Heart left ventricle (tissue), 16 donors: Measurements from ENCODE around the gene NAB2. TPM values are rescaled to one million over a fixed set of nuclear protein-coding genes. Genes with fewer than 3 reads are reported as not detected.

Experiments
- ATAC-seq, 4 donors: fragments of 200-7000 bp; cut with Tn5 transposase; one replicate each; pipeline ENCODE4 v1.9.1; 2020 to 2022; ENCODE audit warnings: moderate library complexity in 4 of 4, mild to moderate bottlenecking in 3 of 4, moderate number of reproducible peaks in 1 of 4
- DNase-seq, 5 donors: peaks; one replicate each; pipeline ENCODE4 v3.0.0-alpha.2; 2020
- H3K27ac ChIP-seq, 12 donors: fragments of 200-600 bp; sonication (generic) in 4 of 12; one replicate each; pipeline versions ENCODE4 v1.5.0 to v1.8.0; 2016 to 2022; ENCODE audit warnings: mild to moderate bottlenecking in 2 of 12
- H3K27me3 ChIP-seq, 9 donors: fragments of 200-600 bp; sonication (generic) in 2 of 9; one replicate each; pipeline versions ENCODE4 v1.5.1 to v1.8.0; 2016 to 2022; ENCODE audit warnings: mild to moderate bottlenecking in 3 of 9
- H3K36me3 ChIP-seq, 9 donors: fragments of 200-600 bp; sonication (generic) in 2 of 9; one replicate each; pipeline versions ENCODE4 v1.5.0 to v1.8.0; 2018 to 2022; ENCODE audit warnings: mild to moderate bottlenecking in 2 of 9
- H3K4me1 ChIP-seq, 12 donors: fragments of 200-600 bp; sonication (generic) in 4 of 12; one replicate each; pipeline versions ENCODE4 v1.5.0 to v1.8.0; 2016 to 2022; ENCODE audit warnings: mild to moderate bottlenecking in 3 of 12
- H3K4me3 ChIP-seq, 12 donors: fragments of 200-600 bp; sonication (generic) in 4 of 12; one replicate each; pipeline versions ENCODE4 v1.5.0 to v1.8.0; 2017 to 2022; ENCODE audit warnings: mild to moderate bottlenecking in 9 of 12, moderate library complexity in 4 of 12
- H3K9me3 ChIP-seq, 12 donors: fragments of 200-600 bp; sonication (generic) in 4 of 12; one replicate each; pipeline versions ENCODE4 v1.5.0 to v1.8.0; 2016 to 2022; ENCODE audit warnings: mild to moderate bottlenecking in 1 of 12
- CTCF ChIP-seq, 12 donors: fragments of 200-600 bp; sonication (generic) in 4 of 12; IDR thresholded peaks; one replicate each; pipeline versions ENCODE4 v1.5.0 to v1.8.0; 2018 to 2022; ENCODE audit warnings: antibody characterized with exemption in 12 of 12, mild to moderate bottlenecking in 5 of 12
- POLR2A ChIP-seq, 2 donors: fragments of 450-650 bp; IDR thresholded peaks; one replicate each; pipeline ENCODE4 v1.6.1; 2017; ENCODE audit warnings: antibody characterized with exemption in 2 of 2, mild to moderate bottlenecking in 2 of 2, moderate library complexity in 2 of 2
- WGBS, 4 donors: extraction: QIAGEN DNeasy Blood & Tissue Kit in 2 of 4; methylation state at CpG; one replicate each; pipeline versions ENCODE4 v1.1.5 to v1.1.7; 2013 to 2018; 5-methylcytosine and 5-hydroxymethylcytosine counted together
- intact Hi-C, 10 donors: fragments of 100-400 bp; cut with DNase I; formaldehyde crosslinking; loops; one replicate each; pipeline versions ENCODE4 v1.11.1 to v1.14.2; 2022
- polyA plus RNA-seq, 2 donors: library from polyadenylated mRNA; stranded (reverse); fragments of 200-250 nt; gene quantifications; one replicate each; pipeline ENCODE4 v1.2.3, GENCODE V29; 2013
- total RNA-seq, 9 donors: library from RNA; depleted of rRNA in 2 of 9; stranded (reverse); fragments of >200 nt in 2 of 9; fragmentation: NEBNext Ultra II Directional in 3 of 9; extraction: Animal tissue kit (Norgen Biotek cat#: 25700) in 3 of 9; gene quantifications; one replicate each; pipeline versions ENCODE4 v1.1.0 to v1.2.4, GENCODE V29; 2016 to 2023
- donor health status: ischemic (EF 13 %, LVEDD 7.1; RV severe dilation, severe dysfunction).
- donor health status: healthy with polysubstance abuse.
- donor health status: DM: no; HTN: yes; CAD: no.
- donor health status: DM: no; HTN: no; CAD: no.
- donor health status: ischemic (EF 25% LVEDD 6.9; RV normal size, moderate dysfunction).
- donor health status: ischemic (EF 25% LVEDD 5.7; RV mildly dilated, moderate dysfunction).
- donor health status: healthy.
- donor health status: DM: yes; HTN: yes; CAD: no.
- donor health status: ischemic (EF 35%, LVEDD 5.7; RV mildly dilated, moderate dysfunction).
- donor health status: nonischemic (EF 11% LVEDD 7.7; RV severe dilation, severe dysfunction).
- donor health status: DM: yes; HTN: yes; CAD: no.
- donor health status: PGD.
- donor health status: ischemic (EF 29% LVEDD 5.4; RV normal size, mild dysfunction).
- donor health status: nonischemic (EF 23%, LVEDD 6.1; RV moderate dilation, normal function).

The NAB2 gene
- total and polyA plus RNA-seq, 11 donors = 8.7 to 30.1 (median 11.8) TPM

- intact Hi-C loops = no loop called here
- no peaks in the 10 kb centered on the region for H3K27me3 ChIP-seq
- no peak for ATAC-seq
- H3K27ac ChIP-seq = peak overlapping the region in 11 of 12 donors; percentile 74 to 100 (median 95)
- DNase-seq = no peak
- TF ChIP-seq POLR2A (IDR thresholded peaks at IDR 0.05) = no peak
- no peak for TF ChIP-seq CTCF (IDR thresholded peaks at IDR 0.05)
- WGBS, 4 donors = 49 to 62% (median 56%) methylated on average over 9 of the region's 9 CpGs
- peak overlapping the region in 10 of 12 donors; percentile 4 to 94 (median 72) for H3K4me3 ChIP-seq
- no peaks in the 10 kb centered on the region for H3K9me3 ChIP-seq
- H3K36me3 ChIP-seq = peaks cover 0 to 10% (median 0%) of the 10 kb centered on the region in 9 donors
- peaks cover 17 to 83% (median 67%) of the 10 kb centered on the region in 12 donors for H3K4me1 ChIP-seq
Observed at GRCh38 chr12:57131896-57132744, 43.2 kb downstream of the NAB2 start.

GRCh38 chr12:57133013-57133569 is 44.2 kb downstream of the NAB2 start:
- peak overlapping the region; percentile 65 to 100 (median 94) for H3K27ac ChIP-seq
- ATAC-seq (no peak), DNase-seq (no peak)
- H3K36me3 ChIP-seq = peaks cover 0 to 10% (median 0%) of the 10 kb centered on the region in 9 donors
- peaks cover 17 to 90% (median 73%) of the 10 kb centered on the region in 12 donors for H3K4me1 ChIP-seq
- no peaks in the 10 kb centered on the region for H3K27me3 ChIP-seq
- intact Hi-C loops = no loop called here
- TF ChIP-seq POLR2A (IDR thresholded peaks at IDR 0.05) (no peak), CTCF (IDR thresholded peaks at IDR 0.05) (no peak)
- 52 to 72% (median 67%) methylated on average over 4 of the region's 4 CpGs for WGBS, 4 donors
- H3K4me3 ChIP-seq = peak overlapping the region in 9 of 12 donors; percentile 4 to 94 (median 72)
- no peaks in the 10 kb centered on the region for H3K9me3 ChIP-seq

DNA sequence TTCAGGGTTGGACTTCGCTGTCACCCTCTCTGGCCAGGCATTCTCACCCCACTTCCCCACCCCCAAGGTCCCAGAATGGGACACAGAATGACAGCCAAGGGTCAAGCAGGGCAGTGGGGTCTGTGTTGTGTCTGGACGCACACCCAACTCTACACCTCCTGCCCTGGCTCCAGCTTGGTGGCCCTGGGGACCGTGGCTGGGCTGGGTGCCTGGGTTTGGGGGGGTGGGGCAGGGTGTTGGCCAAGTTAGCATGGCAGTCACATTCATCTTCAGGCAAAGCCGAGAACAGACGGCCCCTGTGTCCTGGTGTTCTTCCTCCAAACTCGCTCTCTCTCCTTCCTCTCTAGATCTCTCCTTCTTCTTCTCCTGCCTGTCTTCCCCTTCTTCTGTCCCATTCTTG is 45.0 kb downstream of the NAB2 start:
- Histone ChIP-seq H3K27me3 (no peaks in the 10 kb centered on the region), H3K27ac (peak overlapping the region; percentile 65 to 100 (median 94)), H3K9me3 (no peaks in the 10 kb centered on the region), H3K4me1 (peaks cover 17 to 94% (median 80%) of the 10 kb centered on the region in 12 donors), H3K4me3 (peak overlapping the region in 6 of 12 donors; percentile 3 to 94 (median 70)), H3K36me3 (peaks cover 0 to 14% (median 0%) of the 10 kb centered on the region in 9 donors)
- ATAC-seq (peak; percentile 22 to 62 (median 40)), DNase-seq (peak in 4 of 5 donors; percentile 42 to 85 (median 67))
- intact Hi-C loops = loop anchor here in 2 of 10 donors (2.0 kb wide), 1 partner anchor 15 kb away; no protein-coding TSS in a partner anchor
- TF ChIP-seq POLR2A (IDR thresholded peaks at IDR 0.05) (no peak), CTCF (IDR thresholded peaks at IDR 0.05) (no peak)
- 29 to 40% (median 33%) methylated on average over 3 to 6 of the region's 6 CpGs for WGBS, 4 donors

DNA sequence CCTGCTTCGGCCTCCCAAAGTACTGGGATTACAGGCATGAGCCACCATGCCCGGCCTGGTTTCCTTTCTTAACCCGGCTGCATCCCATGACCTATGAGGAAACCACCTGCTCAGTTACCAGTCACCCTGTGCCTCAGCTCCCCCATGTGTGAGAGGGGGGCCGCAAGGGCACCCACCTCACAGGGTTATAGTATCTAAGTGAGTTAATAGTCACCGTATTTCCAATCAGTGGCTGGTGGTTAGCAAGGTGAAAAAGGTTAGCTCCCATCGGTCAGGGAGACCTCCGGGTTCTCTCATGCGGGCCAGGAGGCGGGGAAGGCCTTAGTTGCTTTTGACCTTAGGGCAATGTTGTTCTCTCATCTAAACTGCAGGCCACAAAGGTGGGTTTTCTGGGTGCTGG is 46.0 kb downstream of the NAB2 start:
- no peaks in the 10 kb centered on the region for H3K9me3 ChIP-seq
- TF ChIP-seq POLR2A (IDR thresholded peaks at IDR 0.05) (no peak), CTCF (IDR thresholded peaks at IDR 0.05) (no peak)
- peak overlapping the region in 1 of 12 donors; percentile 11 for H3K4me3 ChIP-seq
- peaks cover 17 to 99% (median 82%) of the 10 kb centered on the region in 12 donors for H3K4me1 ChIP-seq
- intact Hi-C loops = loop anchor here in 2 of 10 donors (2.0 kb wide), 1 partner anchor 14 kb away; no protein-coding TSS in a partner anchor
- H3K36me3 ChIP-seq = peaks cover 0 to 24% (median 10%) of the 10 kb centered on the region in 9 donors
- 77 to 91% (median 78%) methylated on average over 8 to 9 of the region's 9 CpGs for WGBS, 4 donors
- H3K27ac ChIP-seq = peak overlapping the region in 11 of 12 donors; percentile 74 to 100 (median 95)
- no peak for ATAC-seq
- DNase-seq = no peak
- H3K27me3 ChIP-seq = no peaks in the 10 kb centered on the region
